SK-N-SH (cell line): Measurements from ENCODE around the gene AGXT. TPM values are rescaled to one million over a fixed set of nuclear protein-coding genes. Genes with fewer than 3 reads are reported as not detected.

Source experiments
- CTCF ChIA-PET: fragments of 300-600, 350-600 bp; formaldehyde crosslinking; extraction: SDS; loops from one replicate; lab custom pipeline; 2021; lab: Yijun Ruan, JAX
- POLR2A ChIA-PET: fragments of 350-600 bp; sonication (Branson Sonifier 250); formaldehyde crosslinking; extraction: SDS; loops from one replicate; lab custom pipeline; 2020; ENCODE audit warnings: antibody characterized with exemption, inconsistent platforms; lab: Yijun Ruan, JAX
- DNase-seq: peaks from one replicate; pipeline ENCODE4 v3.0.0; 2012
- H2AFZ ChIP-seq: fragments of 200-600 bp; sonication (generic); 2 replicates; pipeline ENCODE4 v1.8.1; 2016; ENCODE audit warnings: antibody characterized with exemption, mild to moderate bottlenecking, low read depth
- H3F3A ChIP-seq: fragments of 200-600 bp; sonication (generic); replicated peaks from 2 replicates; pipeline ENCODE3; 2016; ENCODE audit warnings: antibody characterized with exemption, mild to moderate bottlenecking; ENCODE audit not compliant: insufficient read depth
- H3K27ac ChIP-seq, 2 experiments: fragments of 200-500 bp in 1 of 2; fragments of 200-600 bp in 1 of 2; sonication (Bioruptor generic) in 1 of 2; sonication (generic), shearing (Covaris generic) in 1 of 2; 2 replicates each; pipeline versions ENCODE4 v1.5.1 to v1.6.1; 2014 to 2016; ENCODE audit warnings: low read depth in 2 of 2, inconsistent platforms in 1 of 2, low read length in 1 of 2, mild to moderate bottlenecking in 1 of 2, mixed read lengths in 1 of 2
- H3K27me3 ChIP-seq: fragments of 200-600 bp; sonication (generic), shearing (Covaris generic); 2 replicates; pipeline ENCODE4 v1.6.1; 2016; ENCODE audit warnings: mixed run types; ENCODE audit not compliant: insufficient read depth
- H3K36me3 ChIP-seq, 2 experiments: fragments of 200-500 bp in 1 of 2; fragments of 200-600 bp in 1 of 2; sonication (Bioruptor generic) in 1 of 2; sonication (generic) in 1 of 2; replicated peaks in 1 of 2; 2 replicates each; pipeline versions ENCODE3 to v1.5.1; 2014 to 2016; ENCODE audit warnings: low read length in 1 of 2, mild to moderate bottlenecking in 1 of 2; ENCODE audit not compliant: insufficient read depth in 2 of 2, control insufficient read depth in 1 of 2
- H3K4me1 ChIP-seq, 2 experiments: fragments of 200-500 bp in 1 of 2; fragments of 200-600 bp in 1 of 2; sonication (Bioruptor generic) in 1 of 2; sonication (generic), shearing (Covaris generic) in 1 of 2; 2 replicates each; pipeline versions ENCODE4 v1.5.1 to v1.6.1; 2014 to 2016; ENCODE audit warnings: low read depth in 1 of 2, low read length in 1 of 2, mixed run types in 1 of 2; ENCODE audit not compliant: insufficient read depth in 2 of 2, control insufficient read depth in 1 of 2
- H3K4me2 ChIP-seq: fragments of 200-600 bp; sonication (generic), shearing (Covaris generic); 2 replicates; pipeline ENCODE4 v1.6.1; 2017; ENCODE audit warnings: mixed run types
- H3K4me3 ChIP-seq, 2 experiments: fragments of 200-500 bp in 1 of 2; fragments of 200-600 bp in 1 of 2; sonication (Bioruptor generic) in 1 of 2; sonication (generic), shearing (Covaris generic) in 1 of 2; 2 replicates each; pipeline versions ENCODE4 v1.5.1 to v1.8.1; 2014 to 2016; ENCODE audit warnings: low read depth in 2 of 2, inconsistent platforms in 1 of 2, low read length in 1 of 2, mild to moderate bottlenecking in 1 of 2, mixed read lengths in 1 of 2, moderate library complexity in 1 of 2
- H3K79me2 ChIP-seq: fragments of 200-600 bp; sonication (generic); 2 replicates; pipeline ENCODE4 v1.8.1; 2017; ENCODE audit warnings: mild to moderate bottlenecking; ENCODE audit not compliant: insufficient read depth
- H3K9ac ChIP-seq: fragments of 200-600 bp; sonication (generic); 2 replicates; pipeline ENCODE4 v1.6.1; 2017; ENCODE audit warnings: mixed run types
- H3K9me2 ChIP-seq: fragments of 200-600 bp; sonication (generic); 2 replicates; pipeline ENCODE4 v1.6.1; 2017; ENCODE audit warnings: mixed run types
- H3K9me3 ChIP-seq: fragments of 200-600 bp; sonication (generic); 2 replicates; pipeline ENCODE4 v1.6.1; 2017; ENCODE audit warnings: mixed run types, mild to moderate bottlenecking, moderate library complexity
- H4K20me1 ChIP-seq: fragments of 200-600 bp; sonication (generic); 2 replicates; pipeline ENCODE4 v1.6.1; 2017; ENCODE audit warnings: mild to moderate bottlenecking, mixed run types; ENCODE audit not compliant: insufficient read depth
- CHD2 ChIP-seq: fragments of 150-350 bp; IDR thresholded peaks from 2 replicates; pipeline ENCODE4 v1.6.1; 2018; ENCODE audit warnings: low read length; ENCODE audit not compliant: partially characterized antibody
- EP300 ChIP-seq, 2 experiments: IDR thresholded peaks; 2 replicates each; pipeline versions ENCODE4 v1.4.0 to v1.6.1; 2012; ENCODE audit warnings: borderline replicate concordance in 1 of 2, low read depth in 1 of 2, low read length in 1 of 2
- FOSL2 ChIP-seq: IDR thresholded peaks from 2 replicates; pipeline ENCODE4 v1.4.0; 2012; ENCODE audit warnings: low read depth, mild to moderate bottlenecking, moderate library complexity, borderline replicate concordance
- FOXM1 ChIP-seq: IDR thresholded peaks from 2 replicates; pipeline ENCODE4 v1.4.0; 2012; ENCODE audit warnings: low read depth, mild to moderate bottlenecking
- GABPA ChIP-seq: IDR thresholded peaks from 2 replicates; pipeline ENCODE4 v1.4.0; 2012; ENCODE audit warnings: low read depth, mild to moderate bottlenecking
- GATA2 ChIP-seq: sonication (generic); formaldehyde crosslinking; IDR thresholded peaks from 2 replicates; pipeline ENCODE4 v1.5.0; 2020; ENCODE audit warnings: mild to moderate bottlenecking, missing genetic modification reagents
- IRF3 ChIP-seq: fragments of 150-350 bp; IDR thresholded peaks from 2 replicates; pipeline ENCODE4 v1.6.1; 2016; ENCODE audit warnings: mild to moderate bottlenecking, low read depth, low read length
- JUND ChIP-seq: IDR thresholded peaks from 2 replicates; pipeline ENCODE4 v1.4.0; 2012
- NFIC ChIP-seq: IDR thresholded peaks from 2 replicates; pipeline ENCODE4 v1.4.0; 2012; ENCODE audit warnings: borderline replicate concordance
- NRF1 ChIP-seq: IDR thresholded peaks from 2 replicates; pipeline ENCODE4 v1.6.1; 2012; ENCODE audit warnings: low read depth, mild to moderate bottlenecking, low read length
- PBX3 ChIP-seq: IDR thresholded peaks from 2 replicates; pipeline ENCODE4; 2012
- POLR2AphosphoS5 ChIP-seq: IDR thresholded peaks from 2 replicates; pipeline ENCODE4 v1.6.1; 2012; ENCODE audit warnings: low read depth, low read length
- RCOR1 ChIP-seq: fragments of 150-350 bp; IDR thresholded peaks from 2 replicates; pipeline ENCODE4 v1.6.1; 2017; ENCODE audit warnings: antibody characterized with exemption, low read length
- REST ChIP-seq: IDR thresholded peaks from 2 replicates; pipeline ENCODE4 v1.6.1; 2012; ENCODE audit warnings: mild to moderate bottlenecking, low read depth, low read length, moderate library complexity
- RFX5 ChIP-seq: IDR thresholded peaks from 2 replicates; pipeline ENCODE4 v1.6.1; 2012; ENCODE audit warnings: mild to moderate bottlenecking, improper control_type of control experiment, low read length
- SMC3 ChIP-seq: IDR thresholded peaks from 2 replicates; pipeline ENCODE4 v1.6.1; 2012; ENCODE audit warnings: low read depth, low read length, improper control_type of control experiment
- TAF1 ChIP-seq: IDR thresholded peaks from 2 replicates; pipeline ENCODE4 v1.6.1; 2012; ENCODE audit warnings: low read depth, mild to moderate bottlenecking, low read length, moderate library complexity, borderline replicate concordance
- TCF12 ChIP-seq: IDR thresholded peaks from 2 replicates; pipeline ENCODE4 v1.4.0; 2012
- USF1 ChIP-seq: IDR thresholded peaks from 2 replicates; pipeline ENCODE4 v1.4.0; 2012; ENCODE audit warnings: low read depth, borderline replicate concordance
- WGBS: methylation state at CpG from one replicate; pipeline ENCODE4 v1.1.6; 2017; ENCODE audit warnings: low lambda C conversion rate; 5-methylcytosine and 5-hydroxymethylcytosine counted together
- polyA plus RNA-seq, 3 experiments: library from polyadenylated mRNA; depleted of rRNA; stranded (reverse); fragments of >200 nt; gene quantifications; 2 replicates each; pipeline ENCODE4 v1.2.3, GENCODE V29; 2012
- TF ChIP-seq, protein P1 (sequence below): IDR thresholded peaks from 2 replicates; pipeline ENCODE4 v1.4.0; 2012; ENCODE audit warnings: low read depth, borderline replicate concordance
- TF ChIP-seq, protein P2 (sequence below): IDR thresholded peaks from 2 replicates; pipeline ENCODE4 v1.4.0; 2012; ENCODE audit warnings: low read depth
- TF ChIP-seq, protein P3 (sequence below): fragments of 200-600 bp; sonication (generic); IDR thresholded peaks from 2 replicates; pipeline ENCODE4 v1.6.1; 2017; ENCODE audit warnings: antibody characterized with exemption, mild to moderate bottlenecking, moderate library complexity

AGXT gene
- polyA plus RNA-seq, 1 of the 3 experiments (the other 2 are of a cell fraction) = not detected

DNA sequence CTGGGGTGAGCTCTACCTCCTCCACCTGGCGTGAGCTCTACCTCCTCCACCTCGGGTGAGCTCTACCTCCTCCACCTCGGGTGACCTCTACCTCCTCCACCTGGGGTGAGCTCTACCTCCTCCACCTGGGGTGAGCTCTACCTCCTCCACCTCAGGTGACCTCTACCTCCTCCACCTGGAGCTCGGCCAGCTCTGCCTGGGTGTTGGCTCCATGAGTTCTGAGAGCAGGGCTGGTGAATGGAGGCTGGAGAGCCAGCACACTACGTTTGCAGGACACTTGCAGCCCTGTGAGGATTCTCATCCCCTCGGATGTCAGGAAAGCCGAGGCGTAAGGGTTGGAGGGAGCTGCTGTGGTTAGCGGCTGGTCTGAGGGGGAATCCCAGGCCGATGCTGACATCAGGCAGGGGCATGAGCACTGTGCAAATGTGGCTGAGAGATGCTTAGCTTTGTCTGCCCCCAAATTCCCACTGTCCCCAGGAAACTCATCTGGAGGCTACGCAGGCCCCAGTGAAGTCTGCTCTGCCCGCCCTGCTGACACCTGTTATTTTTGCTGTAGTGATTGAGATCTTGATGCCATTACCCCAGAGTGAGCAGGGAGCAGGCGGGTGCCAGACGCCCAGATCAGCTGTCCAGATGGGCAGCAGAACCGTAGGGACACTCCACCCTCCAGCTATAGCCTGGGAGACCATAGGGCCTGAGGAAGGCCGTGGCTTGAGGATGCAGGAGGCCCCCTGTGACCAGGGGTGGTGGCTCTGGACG is 40.8 kb downstream of the AGXT start:
- Histone ChIP-seq H3K9ac (no peak overlapping the region), H3K79me2 (no peaks in the 10 kb centered on the region), H3K4me1 (peaks cover 0 to 54% of the 10 kb centered on the region in 2 experiments; a peak in 1 of 4 replicates), H3K4me2 (no peak overlapping the region), H3F3A (no peaks in the 10 kb centered on the region), H3K4me3 (no peak overlapping the region), H3K9me2 (no peaks in the 10 kb centered on the region), H2AFZ (no peak overlapping the region), H3K9me3 (no peaks in the 10 kb centered on the region), H3K27me3 (peaks cover 5% of the 10 kb centered on the region; the same call in 1 of the 2 replicates), H3K27ac (peak overlapping the region in 1 of 2 experiments; percentile 32; a peak in 2 of 4 replicates), H4K20me1 (no peaks in the 10 kb centered on the region), H3K36me3 (no peaks in the 10 kb centered on the region)
- ChIA-PET POLR2A (interaction anchor here (0.6 kb wide), 2 partner anchors 48 to 82 kb away, joined by 3 read pairs; no protein-coding TSS in a partner anchor), CTCF (interaction anchor here (0.8 to 1.9 kb wide), 5 partner anchors 9 to 168 kb away, joined by 4 to 9 read pairs (median 4); no protein-coding TSS in a partner anchor)
- WGBS = 20% methylated on average over 11 of the region's 17 CpGs
- peak; percentile 91 for DNase-seq
- TF ChIP-seq EP300 (IDR thresholded peaks at IDR 0.05; ENCODE audit: borderline replicate concordance in 1 of 2, low read depth in 1 of 2, low read length in 1 of 2) = peak in 1 of 2 experiments; percentile 77; a peak in 1 of 4 replicates
- no peak for TF ChIP-seq SMC3
- no peak for TF ChIP-seq NFIC
- no peak for TF ChIP-seq NRF1
- TF ChIP-seq POLR2AphosphoS5 = no peak
- no peak for TF ChIP-seq IRF3
- TF ChIP-seq RFX5 = no peak
- TF ChIP-seq TAF1 = no peak
- TF ChIP-seq, protein P1, sequence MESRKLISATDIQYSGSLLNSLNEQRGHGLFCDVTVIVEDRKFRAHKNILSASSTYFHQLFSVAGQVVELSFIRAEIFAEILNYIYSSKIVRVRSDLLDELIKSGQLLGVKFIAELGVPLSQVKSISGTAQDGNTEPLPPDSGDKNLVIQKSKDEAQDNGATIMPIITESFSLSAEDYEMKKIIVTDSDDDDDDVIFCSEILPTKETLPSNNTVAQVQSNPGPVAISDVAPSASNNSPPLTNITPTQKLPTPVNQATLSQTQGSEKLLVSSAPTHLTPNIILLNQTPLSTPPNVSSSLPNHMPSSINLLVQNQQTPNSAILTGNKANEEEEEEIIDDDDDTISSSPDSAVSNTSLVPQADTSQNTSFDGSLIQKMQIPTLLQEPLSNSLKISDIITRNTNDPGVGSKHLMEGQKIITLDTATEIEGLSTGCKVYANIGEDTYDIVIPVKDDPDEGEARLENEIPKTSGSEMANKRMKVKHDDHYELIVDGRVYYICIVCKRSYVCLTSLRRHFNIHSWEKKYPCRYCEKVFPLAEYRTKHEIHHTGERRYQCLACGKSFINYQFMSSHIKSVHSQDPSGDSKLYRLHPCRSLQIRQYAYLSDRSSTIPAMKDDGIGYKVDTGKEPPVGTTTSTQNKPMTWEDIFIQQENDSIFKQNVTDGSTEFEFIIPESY = no peak
- TF ChIP-seq JUND = no peak
- TF ChIP-seq, protein P2, sequence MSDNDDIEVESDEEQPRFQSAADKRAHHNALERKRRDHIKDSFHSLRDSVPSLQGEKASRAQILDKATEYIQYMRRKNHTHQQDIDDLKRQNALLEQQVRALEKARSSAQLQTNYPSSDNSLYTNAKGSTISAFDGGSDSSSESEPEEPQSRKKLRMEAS = no peak
- TF ChIP-seq GABPA = no peak
- TF ChIP-seq GATA2 (CRISPR knock-in tag) = peak; percentile 98
- no peak for TF ChIP-seq FOXM1
- TF ChIP-seq, protein P3, sequence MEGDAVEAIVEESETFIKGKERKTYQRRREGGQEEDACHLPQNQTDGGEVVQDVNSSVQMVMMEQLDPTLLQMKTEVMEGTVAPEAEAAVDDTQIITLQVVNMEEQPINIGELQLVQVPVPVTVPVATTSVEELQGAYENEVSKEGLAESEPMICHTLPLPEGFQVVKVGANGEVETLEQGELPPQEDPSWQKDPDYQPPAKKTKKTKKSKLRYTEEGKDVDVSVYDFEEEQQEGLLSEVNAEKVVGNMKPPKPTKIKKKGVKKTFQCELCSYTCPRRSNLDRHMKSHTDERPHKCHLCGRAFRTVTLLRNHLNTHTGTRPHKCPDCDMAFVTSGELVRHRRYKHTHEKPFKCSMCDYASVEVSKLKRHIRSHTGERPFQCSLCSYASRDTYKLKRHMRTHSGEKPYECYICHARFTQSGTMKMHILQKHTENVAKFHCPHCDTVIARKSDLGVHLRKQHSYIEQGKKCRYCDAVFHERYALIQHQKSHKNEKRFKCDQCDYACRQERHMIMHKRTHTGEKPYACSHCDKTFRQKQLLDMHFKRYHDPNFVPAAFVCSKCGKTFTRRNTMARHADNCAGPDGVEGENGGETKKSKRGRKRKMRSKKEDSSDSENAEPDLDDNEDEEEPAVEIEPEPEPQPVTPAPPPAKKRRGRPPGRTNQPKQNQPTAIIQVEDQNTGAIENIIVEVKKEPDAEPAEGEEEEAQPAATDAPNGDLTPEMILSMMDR = no peak
- TF ChIP-seq TCF12 = peak; percentile 26; the same call in 1 of the 2 replicates
- peak; percentile 93 for TF ChIP-seq RCOR1
- TF ChIP-seq CHD2 = peak; percentile 70
- no peak for TF ChIP-seq FOSL2
- TF ChIP-seq USF1 = no peak
- TF ChIP-seq PBX3 = no peak
- TF ChIP-seq REST = no peak
